ENCODE measurements around the gene OR4D9.
"Not testable (repeated sequence)": the region's sequence is repeated elsewhere in the genome, so short reads cannot be mapped to it uniquely, and the experiment has no call there.

The OR4D9 gene

DNA sequence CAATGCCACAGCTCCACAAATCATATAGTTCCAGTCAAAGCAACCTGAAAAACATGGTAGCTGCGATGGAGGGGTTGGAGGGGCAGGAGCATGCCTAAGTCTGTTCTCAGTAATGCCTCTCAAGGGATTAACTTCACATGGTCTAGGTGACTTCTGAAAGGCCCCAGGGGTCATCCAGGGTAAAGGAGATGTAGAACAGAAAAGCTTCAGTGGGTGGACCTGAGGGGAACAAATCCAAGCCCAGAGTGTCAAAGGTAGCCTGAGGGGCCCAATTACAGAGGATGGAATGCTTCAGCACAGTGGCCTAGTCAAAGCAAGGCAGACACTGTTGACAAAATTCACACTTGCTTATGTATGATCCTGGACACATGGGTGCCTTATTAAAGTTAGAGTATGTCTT is 23.3 kb downstream of the OR4D9 start:
- H3K4me3 ChIP-seq (ENCODE audit: low read depth, low read length) = no peak overlapping the region
- no peak for DNase-seq (ENCODE audit: low read depth)
- no peak for TF ChIP-seq CTCF (IDR thresholded peaks at IDR 0.05; ENCODE audit: insufficient read depth, low read depth, low read length, missing control alignments)

- no peak for DNase-seq (ENCODE audit: low read depth)
- H3K4me3 ChIP-seq (ENCODE audit: low read depth, low read length) = no peak overlapping the region
- TF ChIP-seq CTCF (IDR thresholded peaks at IDR 0.05; ENCODE audit: insufficient read depth, low read depth, low read length, missing control alignments) = no peak
These were observed 30.9 kb downstream of the OR4D9 start for GRCh38 chr11:59542142-59542810.

DNA sequence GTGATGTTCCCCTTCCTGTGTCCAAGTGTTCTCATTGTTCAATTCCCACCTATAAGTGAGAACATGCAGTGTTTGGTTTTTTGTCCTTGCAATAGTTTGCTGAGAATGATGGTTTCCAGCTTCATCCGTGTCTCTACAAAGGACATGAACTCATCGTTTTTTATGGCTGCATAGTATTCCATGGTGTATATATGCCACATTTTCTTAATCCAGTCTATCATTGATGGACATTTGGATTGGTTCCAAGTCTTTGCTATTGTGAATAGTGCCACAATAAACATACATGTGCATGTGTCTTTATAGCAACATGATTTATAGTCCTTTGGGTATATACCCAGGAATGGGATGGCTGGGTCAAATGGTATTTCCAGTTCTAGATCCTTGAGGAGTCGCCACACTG is 32.4 kb downstream of the OR4D9 start:
- H3K4me3 ChIP-seq (ENCODE audit: low read depth, low read length); DNase-seq (ENCODE audit: low read depth): not testable (repeated sequence)

- DNase-seq (ENCODE audit: low read depth) = no peak
- no peak for TF ChIP-seq CTCF (IDR thresholded peaks at IDR 0.05; ENCODE audit: insufficient read depth, low read depth, low read length, missing control alignments)
- no peak overlapping the region for H3K4me3 ChIP-seq (ENCODE audit: low read depth, low read length)
These were observed 33.5 kb downstream of the OR4D9 start for GRCh38 chr11:59544869-59545178.

GRCh38 chr11:59545179-59546020 is 34.1 kb downstream of the OR4D9 start:
- no peak for DNase-seq (ENCODE audit: low read depth)
- TF ChIP-seq CTCF (IDR thresholded peaks at IDR 0.05; ENCODE audit: insufficient read depth, low read depth, low read length, missing control alignments) = no peak
- no peak overlapping the region for H3K4me3 ChIP-seq (ENCODE audit: low read depth, low read length)

DNA sequence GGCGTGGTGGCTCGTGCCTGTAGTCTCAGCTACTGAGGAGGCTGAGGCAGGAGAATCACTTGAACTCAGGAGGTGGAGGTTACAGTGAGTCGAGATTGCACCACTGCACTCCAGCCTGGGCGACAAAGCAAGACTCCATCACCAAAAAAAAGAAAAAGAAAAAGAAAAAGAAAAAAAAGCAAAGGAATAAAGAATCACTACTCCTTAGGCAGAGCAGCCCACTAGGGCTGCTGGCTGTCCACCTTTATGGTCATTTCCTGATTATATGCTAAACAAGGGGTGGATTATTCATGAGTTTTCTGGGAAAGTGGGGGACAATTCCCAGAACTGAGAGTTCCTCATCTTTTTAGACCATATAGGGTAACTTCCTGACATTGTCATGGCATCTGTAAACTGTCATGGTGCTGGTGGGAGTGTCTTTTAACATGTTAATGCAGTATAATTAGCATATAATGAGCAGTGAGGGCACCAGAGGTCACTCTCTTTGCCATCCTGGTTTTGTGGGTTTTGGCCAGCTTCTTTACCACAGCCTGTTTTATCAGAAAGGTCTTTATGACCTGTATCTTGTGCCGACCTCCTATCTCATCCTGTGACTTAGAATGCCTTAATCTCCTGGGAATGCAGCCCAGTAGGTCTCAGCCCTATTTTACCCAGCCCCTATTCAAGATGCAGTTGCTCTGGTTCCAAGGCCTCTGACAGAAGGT is 36.4 kb downstream of the OR4D9 start:
- not testable (repeated sequence) for DNase-seq (ENCODE audit: low read depth); H3K4me3 ChIP-seq (ENCODE audit: low read depth, low read length)

- TF ChIP-seq CTCF (IDR thresholded peaks at IDR 0.05; ENCODE audit: insufficient read depth, low read depth, low read length, missing control alignments) = no peak
- DNase-seq (ENCODE audit: low read depth) = no peak
- no peak overlapping the region for H3K4me3 ChIP-seq (ENCODE audit: low read depth, low read length)
These were observed 36.9 kb downstream of the OR4D9 start for GRCh38 chr11:59548309-59548656.

All from GM12865 (cell line).